ENCODE results near the gene CALR. TPM values are rescaled to one million over a fixed set of nuclear protein-coding genes. Genes with fewer than 3 reads are reported as not detected.
"Not testable (repeated sequence)": the region's sequence is repeated elsewhere in the genome, so short reads cannot be mapped to it uniquely, and the experiment has no call there.

Gene CALR
- polyA plus RNA-seq (2013), result 599 TPM

DNA sequence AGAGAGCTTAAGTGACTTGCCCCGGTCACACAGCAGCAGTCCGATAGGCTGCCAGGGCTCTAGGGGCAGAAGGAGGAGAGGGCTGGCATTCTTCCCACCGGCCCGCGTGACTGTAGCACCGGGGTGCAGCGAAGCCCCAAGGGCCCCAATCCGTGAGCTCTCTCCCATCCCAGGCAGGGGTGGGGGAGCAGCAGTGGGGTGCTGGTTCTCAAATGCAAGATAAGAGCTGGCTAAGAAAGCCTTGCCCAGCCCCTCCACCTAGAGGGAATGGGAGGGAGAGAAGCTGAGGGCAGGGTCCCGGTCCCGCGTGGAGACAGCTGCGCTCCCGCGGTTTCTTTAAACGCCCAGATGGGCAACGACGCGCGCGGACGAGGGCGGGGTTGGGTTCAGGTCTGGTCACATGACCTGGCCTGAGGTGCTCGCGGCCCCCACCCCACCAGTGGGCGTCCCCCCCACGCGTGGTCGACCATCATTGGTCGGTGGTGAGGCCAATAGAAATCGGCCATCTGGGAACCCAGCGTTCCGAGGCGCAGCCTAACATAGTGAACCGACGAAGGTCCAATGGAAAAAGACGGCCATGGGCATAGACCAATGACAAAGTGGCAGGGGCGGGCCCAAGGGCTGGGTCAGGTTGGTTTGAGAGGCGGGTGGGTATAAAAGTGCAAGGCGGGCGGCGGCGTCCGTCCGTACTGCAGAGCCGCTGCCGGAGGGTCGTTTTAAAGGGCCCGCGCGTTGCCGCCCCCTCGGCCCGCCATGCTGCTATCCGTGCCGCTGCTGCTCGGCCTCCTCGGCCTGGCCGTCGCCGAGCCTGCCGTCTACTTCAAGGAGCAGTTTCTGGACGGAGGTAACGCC, at the start of gene CALR:
CALR (plus strand) TSS at position 683 of the 852 bp plus-strand sequence; CDS start at position 754, 71 bp downstream.
- DNase-seq, result peak; percentile 100
- CTCF ChIA-PET, result interaction anchor here (0.7 to 2.3 kb wide), 8 partner anchors 17 to 90 kb away, joined by 3 to 20 read pairs (median 4); no protein-coding TSS in a partner anchor
- no peaks in the 10 kb centered on the region for H3K27me3 ChIP-seq (replicated peaks in 2 of 5; ENCODE audit: control insufficient read depth in 4 of 5, insufficient read depth in 5 of 5, low read length in 4 of 5)
- H3K4me1 ChIP-seq (ENCODE audit: control extremely low read depth in 1 of 4, control insufficient read depth in 4 of 4, insufficient read depth in 4 of 4, low read length in 3 of 4), result peaks cover 27 to 78% (median 63%) of the 10 kb centered on the region in 4 experiments
- H3K36me3 ChIP-seq (ENCODE audit: control insufficient read depth in 4 of 4, insufficient read depth in 4 of 4, low read length in 3 of 4), result peaks cover 5 to 41% (median 31%) of the 10 kb centered on the region in 4 experiments
- H3K27ac ChIP-seq (ENCODE audit: insufficient read depth in 1 of 2, low read depth in 1 of 2, low read length in 2 of 2, poor library complexity in 1 of 2, severe bottlenecking in 2 of 2), result peak within 1 kb of the TSS; percentile 98 to 99
- 0% methylated on average over 47 of the region's 63 CpGs for WGBS (ENCODE audit: insufficient coverage)
- peak within 1 kb of the TSS; percentile 94 to 100 (median 98) for H3K4me3 ChIP-seq (ENCODE audit: control insufficient read depth in 1 of 7, extremely low read depth in 1 of 7, insufficient read depth in 4 of 7, low read depth in 2 of 7, low read length in 6 of 7)
- POLR2A ChIA-PET, result interaction anchor here (0.6 to 3.0 kb wide), 15 partner anchors 8 to 908 kb away, joined by 3 to 28 read pairs (median 4); partner anchors contain the start of genes GADD45GIP1, GCDH, KLF1 and LYL1
- no peaks in the 10 kb centered on the region for H3K9me3 ChIP-seq (ENCODE audit: control extremely low read depth in 1 of 5, control insufficient read depth in 4 of 5, insufficient read depth in 2 of 5, low read depth in 1 of 5, low read length in 4 of 5)

GRCh38 chr19:12890299-12890786, 48.1 kb upstream of the CALR start:
- not testable (repeated sequence) for H3K27ac ChIP-seq (ENCODE audit: insufficient read depth in 1 of 2, low read depth in 1 of 2, low read length in 2 of 2, poor library complexity in 1 of 2, severe bottlenecking in 2 of 2); H3K9me3 ChIP-seq (ENCODE audit: control extremely low read depth in 1 of 5, control insufficient read depth in 4 of 5, insufficient read depth in 2 of 5, low read depth in 1 of 5, low read length in 4 of 5); H3K27me3 ChIP-seq (replicated peaks in 2 of 5; ENCODE audit: control insufficient read depth in 4 of 5, insufficient read depth in 5 of 5, low read length in 4 of 5); DNase-seq
- 43% methylated on average over 9 of the region's 10 CpGs for WGBS (ENCODE audit: insufficient coverage)
- H3K36me3 ChIP-seq (ENCODE audit: control insufficient read depth in 4 of 4, insufficient read depth in 4 of 4, low read length in 3 of 4), result peaks cover 0 to 21% (median 16%) of the 10 kb centered on the region in 4 experiments
- ChIA-PET CTCF (interaction anchor here (0.9 to 2.3 kb wide), 10 partner anchors 8 to 125 kb away, joined by 3 to 9 read pairs (median 4); partner anchors contain the start of gene FARSA), POLR2A (interaction anchor here (0.6 to 3.3 kb wide), 7 partner anchors 23 to 116 kb away, joined by 3 to 28 read pairs (median 4); partner anchors contain the start of genes CALR and FARSA)
- H3K4me3 ChIP-seq (ENCODE audit: control insufficient read depth in 1 of 7, extremely low read depth in 1 of 7, insufficient read depth in 4 of 7, low read depth in 2 of 7, low read length in 6 of 7), result peak overlapping the region in 6 of 7 experiments; percentile 27 to 95 (median 56)
- peaks cover 4 to 32% (median 25%) of the 10 kb centered on the region in 4 experiments for H3K4me1 ChIP-seq (ENCODE audit: control extremely low read depth in 1 of 4, control insufficient read depth in 4 of 4, insufficient read depth in 4 of 4, low read length in 3 of 4)

- peak; percentile 99 to 100 (median 99) for DNase-seq
- POLR2A ChIA-PET, result interaction anchor here (0.6 to 3.3 kb wide), 7 partner anchors 10 to 116 kb away, joined by 3 to 28 read pairs (median 4); partner anchors contain the start of genes CALR and FARSA
- Histone ChIP-seq H3K27me3 (replicated peaks in 2 of 5; ENCODE audit: control insufficient read depth in 4 of 5, insufficient read depth in 5 of 5, low read length in 4 of 5) (no peaks in the 10 kb centered on the region), H3K4me3 (ENCODE audit: control insufficient read depth in 1 of 7, extremely low read depth in 1 of 7, insufficient read depth in 4 of 7, low read depth in 2 of 7, low read length in 6 of 7) (peak within 1 kb of the TSS; percentile 63 to 98 (median 90)), H3K36me3 (ENCODE audit: control insufficient read depth in 4 of 4, insufficient read depth in 4 of 4, low read length in 3 of 4) (peaks cover 0 to 24% (median 18%) of the 10 kb centered on the region in 4 experiments), H3K9me3 (ENCODE audit: control extremely low read depth in 1 of 5, control insufficient read depth in 4 of 5, insufficient read depth in 2 of 5, low read depth in 1 of 5, low read length in 4 of 5) (no peaks in the 10 kb centered on the region), H3K4me1 (ENCODE audit: control extremely low read depth in 1 of 4, control insufficient read depth in 4 of 4, insufficient read depth in 4 of 4, low read length in 3 of 4) (peaks cover 4 to 26% (median 20%) of the 10 kb centered on the region in 4 experiments), H3K27ac (ENCODE audit: insufficient read depth in 1 of 2, low read depth in 1 of 2, low read length in 2 of 2, poor library complexity in 1 of 2, severe bottlenecking in 2 of 2) (peak within 1 kb of the TSS; percentile 50 to 79)
- WGBS (ENCODE audit: insufficient coverage), result 0% methylated on average over 27 of the region's 49 CpGs
- CTCF ChIA-PET, result interaction anchor here (0.9 to 2.3 kb wide), 9 partner anchors 8 to 125 kb away, joined by 3 to 9 read pairs (median 4); no protein-coding TSS in a partner anchor
These were observed 47.4 kb upstream of the CALR start, which contains the start of gene GCDH for GRCh38 chr19:12890787-12891552. Gene GCDH (plus strand): TSS chr19:12891160. CDS start chr19:12891305, 145 bp downstream.

DNA sequence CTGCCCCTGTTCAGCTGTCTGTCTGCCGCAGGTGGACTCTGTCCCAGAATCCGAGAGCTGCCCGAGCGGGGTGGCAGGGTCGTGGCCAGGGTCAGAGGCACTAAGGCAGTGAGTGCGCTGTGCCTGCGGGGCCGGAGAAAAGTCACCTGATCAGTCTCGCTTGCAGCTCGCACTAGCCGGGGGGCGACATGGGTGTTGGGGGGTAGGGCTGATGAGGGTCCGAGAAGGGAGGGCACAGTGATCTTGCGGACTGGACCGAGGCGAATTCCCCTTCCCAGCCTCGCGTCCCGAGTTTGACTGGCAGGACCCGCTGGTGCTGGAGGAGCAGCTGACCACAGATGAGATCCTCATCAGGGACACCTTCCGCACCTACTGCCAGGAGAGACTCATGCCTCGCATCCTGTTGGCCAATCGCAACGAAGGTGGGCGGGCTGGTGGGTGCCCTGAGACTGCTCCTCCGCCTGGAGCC, 46.8 kb upstream of the CALR start:
- WGBS (ENCODE audit: insufficient coverage), result 15% methylated on average over 23 of the region's 26 CpGs
- peaks cover 4 to 21% (median 18%) of the 10 kb centered on the region in 4 experiments for H3K4me1 ChIP-seq (ENCODE audit: control extremely low read depth in 1 of 4, control insufficient read depth in 4 of 4, insufficient read depth in 4 of 4, low read length in 3 of 4)
- ChIA-PET POLR2A (interaction anchor here (0.7 to 3.3 kb wide), 5 partner anchors 11 to 47 kb away, joined by 3 to 28 read pairs (median 7); partner anchors contain the start of genes CALR and FARSA), CTCF (interaction anchor here (0.9 to 2.3 kb wide), 3 partner anchors 10 to 126 kb away, joined by 3 to 9 read pairs (median 4); no protein-coding TSS in a partner anchor)
- H3K4me3 ChIP-seq (ENCODE audit: control insufficient read depth in 1 of 7, extremely low read depth in 1 of 7, insufficient read depth in 4 of 7, low read depth in 2 of 7, low read length in 6 of 7), result peak overlapping the region; percentile 63 to 98 (median 90)
- no peak for DNase-seq
- H3K36me3 ChIP-seq (ENCODE audit: control insufficient read depth in 4 of 4, insufficient read depth in 4 of 4, low read length in 3 of 4), result peaks cover 1 to 30% (median 24%) of the 10 kb centered on the region in 4 experiments
- peak overlapping the region; percentile 50 to 79 for H3K27ac ChIP-seq (ENCODE audit: insufficient read depth in 1 of 2, low read depth in 1 of 2, low read length in 2 of 2, poor library complexity in 1 of 2, severe bottlenecking in 2 of 2)
- no peaks in the 10 kb centered on the region for H3K27me3 ChIP-seq (replicated peaks in 2 of 5; ENCODE audit: control insufficient read depth in 4 of 5, insufficient read depth in 5 of 5, low read length in 4 of 5)
- no peaks in the 10 kb centered on the region for H3K9me3 ChIP-seq (ENCODE audit: control extremely low read depth in 1 of 5, control insufficient read depth in 4 of 5, insufficient read depth in 2 of 5, low read depth in 1 of 5, low read length in 4 of 5)

- CTCF ChIA-PET, result interaction anchor here (1.0 kb wide), 1 partner anchor 20 kb away, joined by 3 read pairs; no protein-coding TSS in a partner anchor
- DNase-seq, result no peak
- H3K9me3 ChIP-seq (ENCODE audit: control extremely low read depth in 1 of 5, control insufficient read depth in 4 of 5, insufficient read depth in 2 of 5, low read depth in 1 of 5, low read length in 4 of 5), result no peaks in the 10 kb centered on the region
- H3K27ac ChIP-seq (ENCODE audit: insufficient read depth in 1 of 2, low read depth in 1 of 2, low read length in 2 of 2, poor library complexity in 1 of 2, severe bottlenecking in 2 of 2), result no peak overlapping the region
- POLR2A ChIA-PET, result no interaction called here
- H3K4me1 ChIP-seq (ENCODE audit: control extremely low read depth in 1 of 4, control insufficient read depth in 4 of 4, insufficient read depth in 4 of 4, low read length in 3 of 4), result peaks cover 4 to 19% (median 15%) of the 10 kb centered on the region in 4 experiments
- H3K27me3 ChIP-seq (replicated peaks in 2 of 5; ENCODE audit: control insufficient read depth in 4 of 5, insufficient read depth in 5 of 5, low read length in 4 of 5), result no peaks in the 10 kb centered on the region
- H3K4me3 ChIP-seq (ENCODE audit: control insufficient read depth in 1 of 7, extremely low read depth in 1 of 7, insufficient read depth in 4 of 7, low read depth in 2 of 7, low read length in 6 of 7), result no peak overlapping the region
- peaks cover 2 to 45% (median 38%) of the 10 kb centered on the region in 4 experiments for H3K36me3 ChIP-seq (ENCODE audit: control insufficient read depth in 4 of 4, insufficient read depth in 4 of 4, low read length in 3 of 4)
- WGBS (ENCODE audit: insufficient coverage), result 100% methylated on average over 4 of the region's 5 CpGs
These were observed 44.8 kb upstream of the CALR start for GRCh38 chr19:12893582-12893981.

- WGBS (ENCODE audit: insufficient coverage), result 96% methylated on average over 17 of the region's 17 CpGs
- Histone ChIP-seq H3K27ac (ENCODE audit: insufficient read depth in 1 of 2, low read depth in 1 of 2, low read length in 2 of 2, poor library complexity in 1 of 2, severe bottlenecking in 2 of 2) (no peak overlapping the region), H3K4me3 (ENCODE audit: control insufficient read depth in 1 of 7, extremely low read depth in 1 of 7, insufficient read depth in 4 of 7, low read depth in 2 of 7, low read length in 6 of 7) (no peak overlapping the region), H3K9me3 (ENCODE audit: control extremely low read depth in 1 of 5, control insufficient read depth in 4 of 5, insufficient read depth in 2 of 5, low read depth in 1 of 5, low read length in 4 of 5) (no peaks in the 10 kb centered on the region), H3K27me3 (replicated peaks in 2 of 5; ENCODE audit: control insufficient read depth in 4 of 5, insufficient read depth in 5 of 5, low read length in 4 of 5) (no peaks in the 10 kb centered on the region), H3K4me1 (ENCODE audit: control extremely low read depth in 1 of 4, control insufficient read depth in 4 of 4, insufficient read depth in 4 of 4, low read length in 3 of 4) (peaks cover 4 to 8% (median 7%) of the 10 kb centered on the region in 4 experiments), H3K36me3 (ENCODE audit: control insufficient read depth in 4 of 4, insufficient read depth in 4 of 4, low read length in 3 of 4) (peaks cover 3 to 60% (median 52%) of the 10 kb centered on the region in 4 experiments)
- DNase-seq, result no peak
- CTCF ChIA-PET, result interaction anchor here (1.1 to 1.5 kb wide), 2 partner anchors 9 to 11 kb away, joined by 3 to 9 read pairs; partner anchors contain the start of gene KLF1
- POLR2A ChIA-PET, result interaction anchor here (0.5 kb wide), 1 partner anchor 48 kb away, joined by 4 read pairs; no protein-coding TSS in a partner anchor
These were observed 41.9 kb upstream of the CALR start for GRCh38 chr19:12896460-12896859.

Measured in common myeloid progenitor, CD34-positive (primary cell).